K562 (cell line): ENCODE measurements around the gene PPIL4. TPM values are rescaled to one million over a fixed set of nuclear protein-coding genes. Genes with fewer than 3 reads are reported as not detected.

ENCODE experiments used
- ATAC-seq: fragments of 200-7000 bp; cut with Tn5 transposase; 3 replicates; pipeline ENCODE4 v1.9.1; 2020; ENCODE audit warnings: moderate library complexity
- BruUV-seq: library from RNA; stranded (reverse); fragments of 400-500 nt; replicated peaks from 2 replicates; lab custom pipeline; 2021; lab: Mats Ljungman, UMichigan
- CTCF ChIA-PET: fragments of 300-600 bp; formaldehyde crosslinking; extraction: SDS; loops from one replicate; lab custom pipeline; 2021; ENCODE audit warnings: low intra/inter-chr PET ratio; lab: Yijun Ruan, JAX
- POLR2A ChIA-PET: fragments of 300-600, 350-650 bp; sonication (Branson Sonifier 250); formaldehyde crosslinking; extraction: SDS; loops from one replicate; lab custom pipeline; 2021; ENCODE audit warnings: antibody characterized with exemption, inconsistent platforms; lab: Yijun Ruan, JAX
- DNase-seq, 4 experiments: peaks; one replicate each; pipeline versions ENCODE4 v3.0.0 to v3.0.0-alpha.2; 2011 to 2018; ENCODE audit warnings: low spot score in 3 of 4, mixed read lengths in 3 of 4; ENCODE audit errors: extremely low read depth in 1 of 4
- FAIRE-seq: peaks from 2 replicates; lab custom pipeline; 2011; peaks lifted over from hg19 to GRCh38; lab: Jason Lieb, UNC
- H2AFZ ChIP-seq: 2 replicates; pipeline ENCODE4 v1.6.0; 2011; ENCODE audit warnings: low read depth, low read length, control low read depth, inconsistent platforms
- H3K27ac ChIP-seq: fragments of 200-600 bp; 3 replicates; pipeline ENCODE4 v1.8.0; 2011; ENCODE audit warnings: low read depth, mild to moderate bottlenecking, control low read depth, inconsistent platforms, low read length, moderate library complexity, mixed read lengths; ENCODE audit errors: extremely low read depth
- H3K27me3 ChIP-seq, 2 experiments: fragments of 300-600 bp in 1 of 2; 2 replicates in 1 of 2; 3 replicates in 1 of 2; pipeline versions ENCODE4 v1.6.0 to v1.8.0; 2011; ENCODE audit warnings: inconsistent platforms in 2 of 2, low read length in 2 of 2, mild to moderate bottlenecking in 1 of 2, mixed read lengths in 1 of 2, moderate library complexity in 1 of 2; ENCODE audit not compliant: control insufficient read depth in 2 of 2, insufficient read depth in 2 of 2
- H3K36me3 ChIP-seq: fragments of 300-600 bp; 3 replicates; pipeline ENCODE4 v1.8.0; 2011; ENCODE audit warnings: mild to moderate bottlenecking, low read length, inconsistent platforms; ENCODE audit not compliant: control insufficient read depth, insufficient read depth
- H3K4me1 ChIP-seq, 2 experiments: fragments of 200-600 bp in 1 of 2; replicated peaks in 1 of 2; 2 replicates in 1 of 2; 3 replicates in 1 of 2; pipeline versions ENCODE4 v1.5.1 to v1.8.0; 2011; ENCODE audit warnings: inconsistent platforms in 2 of 2, low read length in 2 of 2, mild to moderate bottlenecking in 1 of 2, mixed read lengths in 1 of 2, moderate library complexity in 1 of 2; ENCODE audit not compliant: control insufficient read depth in 2 of 2, insufficient read depth in 2 of 2
- H3K4me2 ChIP-seq: 2 replicates; pipeline ENCODE4 v1.6.1; 2011; ENCODE audit warnings: low read length, control low read depth, inconsistent platforms, mixed read lengths; ENCODE audit not compliant: insufficient read depth
- H3K4me3 ChIP-seq: fragments of 200-600 bp; sonication (generic), shearing (Covaris generic); 2 replicates; pipeline ENCODE4 v1.5.1; 2016; ENCODE audit warnings: control low read depth, inconsistent platforms
- H3K79me2 ChIP-seq: fragments of 200-600 bp; 3 replicates; pipeline ENCODE4 v1.8.0; 2011; ENCODE audit warnings: low read length, inconsistent platforms; ENCODE audit not compliant: control insufficient read depth, insufficient read depth
- H3K9ac ChIP-seq, 2 experiments: 2 replicates each; pipeline versions ENCODE4 v1.6.0 to v1.6.1; 2011; ENCODE audit warnings: low read depth in 2 of 2, low read length in 2 of 2, control low read depth in 1 of 2, inconsistent platforms in 1 of 2, mild to moderate bottlenecking in 1 of 2, mixed read lengths in 1 of 2; ENCODE audit not compliant: insufficient read depth in 1 of 2
- H3K9me1 ChIP-seq: one replicate; pipeline ENCODE4 v1.6.0; 2011; ENCODE audit warnings: inconsistent platforms, mild to moderate bottlenecking, low read length, moderate library complexity; ENCODE audit not compliant: control insufficient read depth, insufficient read depth
- H3K9me3 ChIP-seq: replicated peaks from 2 replicates; pipeline ENCODE4 v1.5.1; 2011; ENCODE audit warnings: low read depth, low read length, inconsistent platforms; ENCODE audit not compliant: control insufficient read depth, insufficient read depth
- H4K20me1 ChIP-seq: replicated peaks from 2 replicates; pipeline ENCODE4 v1.6.1; 2011; ENCODE audit warnings: low read length, inconsistent platforms, mixed read lengths; ENCODE audit not compliant: control insufficient read depth, insufficient read depth
- ARHGAP35 ChIP-seq: fragments of 450-650 bp; IDR thresholded peaks from 2 replicates; pipeline ENCODE4 v1.6.1; 2018; ENCODE audit not compliant: partially characterized antibody
- ARID2 ChIP-seq: fragments of 450-650 bp; IDR thresholded peaks from 2 replicates; pipeline ENCODE4 v1.6.1; 2017; ENCODE audit warnings: antibody characterized with exemption, mild to moderate bottlenecking
- CCNT2 ChIP-seq: IDR thresholded peaks from 2 replicates; pipeline ENCODE4 v1.6.1; 2011; ENCODE audit warnings: borderline replicate concordance, low read depth, mild to moderate bottlenecking, moderate library complexity, mixed read lengths, low read length; ENCODE audit not compliant: insufficient read length; ENCODE audit errors: extremely low read depth
- EWSR1 ChIP-seq: fragments of 450-650 bp; IDR thresholded peaks from 2 replicates; pipeline ENCODE4 v1.6.1; 2018; ENCODE audit warnings: borderline replicate concordance, mild to moderate bottlenecking, low read depth, moderate library complexity; ENCODE audit not compliant: partially characterized antibody
- GATA2 ChIP-seq: sonication (generic); formaldehyde crosslinking; IDR thresholded peaks from 2 replicates; pipeline ENCODE4 v1.4.0; 2020; ENCODE audit warnings: mild to moderate bottlenecking, missing genetic modification reagents
- NCOA6 ChIP-seq: fragments of 450-650 bp; IDR thresholded peaks from 2 replicates; pipeline ENCODE4 v1.6.1; 2017; ENCODE audit warnings: mild to moderate bottlenecking
- SIN3A ChIP-seq, 2 experiments: fragments of 150-350 bp in 1 of 2; IDR thresholded peaks; 2 replicates each; pipeline ENCODE4 v1.6.1; 2011 to 2016; ENCODE audit warnings: borderline replicate concordance in 2 of 2, low read depth in 2 of 2, low read length in 2 of 2, mild to moderate bottlenecking in 2 of 2, moderate library complexity in 2 of 2; ENCODE audit not compliant: control insufficient read depth in 1 of 2
- SIN3B ChIP-seq: fragments of 450-650 bp; IDR thresholded peaks from 2 replicates; pipeline ENCODE4 v1.6.1; 2017; ENCODE audit warnings: low read depth, mild to moderate bottlenecking, moderate library complexity
- SMARCA4 ChIP-seq: fragments of 450-650 bp; IDR thresholded peaks from 2 replicates; pipeline ENCODE4 v1.6.1; 2016
- TEAD4 ChIP-seq, 2 experiments: sonication (generic) in 1 of 2; formaldehyde crosslinking in 1 of 2; IDR thresholded peaks; 2 replicates each; pipeline versions ENCODE4 v1.6.1 to v1.8.0; 2012 to 2022; ENCODE audit warnings: borderline replicate concordance in 1 of 2, inconsistent platforms in 1 of 2, low read length in 1 of 2, mild to moderate bottlenecking in 1 of 2, missing genetic modification reagents in 1 of 2
- TOE1 ChIP-seq, 2 experiments: fragments of 450-650 bp in 1 of 2; sonication (generic) in 1 of 2; formaldehyde crosslinking in 1 of 2; IDR thresholded peaks; 2 replicates each; pipeline versions ENCODE4 v1.7.1 to v1.8.0; 2016 to 2022; ENCODE audit warnings: borderline replicate concordance in 2 of 2, mild to moderate bottlenecking in 2 of 2, antibody characterized with exemption in 1 of 2, inconsistent platforms in 1 of 2, low read depth in 1 of 2, missing genetic modification reagents in 1 of 2, moderate library complexity in 1 of 2
- ZNF764 ChIP-seq: fragments of 250-450 bp; sonication (Bioruptor Pico); IDR thresholded peaks from 2 replicates; pipeline ENCODE4 v1.4.0; 2020; ENCODE audit warnings: low read depth, mild to moderate bottlenecking, moderate library complexity
- WGBS: fragments of 100-300 bp; shearing (Covaris generic); methylation state at CpG from one replicate; pipeline ENCODE4 v1.1.6; 2016; ENCODE audit warnings: low coverage, mixed read lengths; ENCODE audit not compliant: insufficient coverage; ENCODE audit errors: missing lambda C conversion rate; 5-methylcytosine and 5-hydroxymethylcytosine counted together
- in situ Hi-C: fragments of 300-500 bp; cut with MboI; formaldehyde crosslinking; loops from 4 replicates; pipeline ENCODE4 v1.15.0; 2018; ENCODE audit warnings: inconsistent platforms, mixed read lengths
- intact Hi-C: fragments of 100-400 bp; cut with micrococcal nuclease; formaldehyde crosslinking; loops from 2 replicates; pipeline ENCODE4 v1.14.2; 2022
- polyA plus RNA-seq, 8 experiments: library from polyadenylated mRNA; depleted of rRNA in 4 of 8; stranded (reverse) in 5 of 8; unstranded in 3 of 8; fragments of >200 nt; fragmentation: Nextera tagmentation in 2 of 8; fragmentation: Illumina TruSeq in 1 of 8; extraction: Ambion mirVana in 2 of 8; extraction: Trizol in 1 of 8; gene quantifications; 2 replicates each; pipeline versions ENCODE4 v1.2.1 to v1.2.3, GENCODE V29; 2011 to 2014; ENCODE audit warnings: inconsistent platforms in 1 of 8, missing spikeins in 1 of 8
- total RNA-seq, 7 experiments: library from RNA; depleted of rRNA in 6 of 7; stranded (reverse); fragments of >200 nt in 6 of 7; fragmentation: Illumina TruSeq in 2 of 7; extraction: Trizol in 2 of 7; gene quantifications; 2 replicates each; pipeline versions ENCODE4 v1.2.1 to v1.2.3, GENCODE V29; 2011 to 2021; ENCODE audit warnings: low replicate concordance in 1 of 7
- TF ChIP-seq, protein P1 (sequence below): fragments of 250-450 bp; sonication (Bioruptor Pico); IDR thresholded peaks from 2 replicates; pipeline ENCODE4 v1.4.0; 2020; ENCODE audit warnings: borderline replicate concordance
- TF ChIP-seq, protein P2 (sequence below): sonication (generic); formaldehyde crosslinking; IDR thresholded peaks from 2 replicates; pipeline ENCODE4 v1.4.0; 2020; ENCODE audit warnings: mild to moderate bottlenecking, missing genetic modification reagents
- TF ChIP-seq, protein P3 (sequence below): sonication (generic); formaldehyde crosslinking; IDR thresholded peaks from 2 replicates; pipeline ENCODE4 v1.8.1; 2023; ENCODE audit warnings: mild to moderate bottlenecking, missing genetic modification reagents

PPIL4 gene
- total and polyA plus RNA-seq, 9 of the 15 experiments (the other 6 are each of a cell fraction or from before 2014, with no cell fraction given): 14.5 to 55.2 (median 45.9) TPM

DNA sequence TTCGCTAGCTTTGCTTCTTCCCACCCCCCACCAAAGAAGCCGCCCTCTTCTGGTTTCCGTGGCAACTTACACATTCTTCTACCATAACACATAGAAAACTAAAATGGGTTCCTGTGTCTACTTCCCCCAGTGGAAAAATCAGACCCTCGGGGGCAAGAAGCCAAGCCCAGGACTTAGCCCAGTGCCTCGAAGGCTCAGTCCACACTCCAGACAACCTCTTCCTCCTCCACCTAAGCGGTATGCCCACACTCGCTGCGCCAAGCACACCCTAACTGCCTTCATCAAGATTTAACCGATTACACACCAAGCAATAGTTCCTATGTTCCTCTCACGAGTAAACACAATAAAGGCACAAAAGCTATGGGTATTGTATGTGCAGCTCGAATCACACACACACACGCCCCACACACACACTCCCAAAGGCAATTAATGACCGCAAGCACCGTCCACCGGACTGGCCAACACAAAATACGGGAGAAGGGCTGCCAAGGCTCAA is 537 bp downstream of the PPIL4 start:
- Histone ChIP-seq H3K4me3 (peak overlapping the region; percentile 97), H4K20me1 (peaks cover 13% of the 10 kb centered on the region), H3K27ac (peak overlapping the region; percentile 94), H3K4me1 (peaks cover 13 to 14% of the 10 kb centered on the region in 2 experiments; a peak in 4 of 5 replicates), H3K27me3 (no peaks in the 10 kb centered on the region), H3K9me3 (no peaks in the 10 kb centered on the region; the same call in 1 of the 2 replicates), H3K79me2 (peaks cover 51% of the 10 kb centered on the region), H3K36me3 (peaks cover 17% of the 10 kb centered on the region; the same call in 2 of the 3 replicates), H3K9ac (peak overlapping the region; percentile 96 to 98), H3K4me2 (peak overlapping the region; percentile 100), H3K9me1 (no peaks in the 10 kb centered on the region), H2AFZ (peak overlapping the region; percentile 95)
- peak; percentile 29 for FAIRE-seq
- BruUV-seq: TSS peak; percentile 60
- peak; percentile 78 for ATAC-seq
- WGBS: under 1% methylated on average over 16 of the region's 16 CpGs
- intact Hi-C loops (loop anchor here (2.0 to 5.0 kb wide), 2 partner anchors 103 to 172 kb away; partner anchors contain the start of genes KATNA1 and LATS1), in situ Hi-C loops (no loop called here)
- CTCF ChIA-PET: interaction anchor here (0.6 kb wide), 1 partner anchor 97 kb away, joined by 3 read pairs; no protein-coding TSS in a partner anchor
- DNase-seq: peak; percentile 50 to 79 (median 54)
- POLR2A ChIA-PET: interaction anchor here (0.5 to 4.4 kb wide), 19 partner anchors 7 to 320 kb away, joined by 3 to 34 read pairs (median 3); partner anchors contain the start of genes GINM1 and LATS1
- TF ChIP-seq, protein P1, sequence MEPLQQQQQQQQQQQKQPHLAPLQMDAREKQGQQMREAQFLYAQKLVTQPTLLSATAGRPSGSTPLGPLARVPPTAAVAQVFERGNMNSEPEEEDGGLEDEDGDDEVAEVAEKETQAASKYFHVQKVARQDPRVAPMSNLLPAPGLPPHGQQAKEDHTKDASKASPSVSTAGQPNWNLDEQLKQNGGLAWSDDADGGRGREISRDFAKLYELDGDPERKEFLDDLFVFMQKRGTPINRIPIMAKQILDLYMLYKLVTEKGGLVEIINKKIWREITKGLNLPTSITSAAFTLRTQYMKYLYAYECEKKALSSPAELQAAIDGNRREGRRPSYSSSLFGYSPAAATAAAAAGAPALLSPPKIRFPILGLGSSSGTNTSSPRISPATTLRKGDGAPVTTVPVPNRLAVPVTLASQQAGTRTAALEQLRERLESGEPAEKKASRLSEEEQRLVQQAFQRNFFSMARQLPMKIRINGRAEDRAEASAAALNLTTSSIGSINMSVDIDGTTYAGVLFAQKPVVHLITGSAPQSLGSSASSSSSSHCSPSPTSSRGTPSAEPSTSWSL: 0 out of 2 replicates have a peak, but pooled peaks have one; percentile 48
- no peak for TF ChIP-seq NCOA6
- TF ChIP-seq ARID2: 0 out of 2 replicates have a peak, but pooled peaks have one; percentile 14
- 0 out of 4 replicates have a peak, but pooled peaks of 1 of the 2 experiments have one; percentile 26 for TF ChIP-seq SIN3A (IDR thresholded peaks at IDR 0.05; ENCODE audit: borderline replicate concordance in 2 of 2, control insufficient read depth in 1 of 2, low read depth in 2 of 2, low read length in 2 of 2)
- TF ChIP-seq GATA2: peak; percentile 48
- TF ChIP-seq, protein P2, sequence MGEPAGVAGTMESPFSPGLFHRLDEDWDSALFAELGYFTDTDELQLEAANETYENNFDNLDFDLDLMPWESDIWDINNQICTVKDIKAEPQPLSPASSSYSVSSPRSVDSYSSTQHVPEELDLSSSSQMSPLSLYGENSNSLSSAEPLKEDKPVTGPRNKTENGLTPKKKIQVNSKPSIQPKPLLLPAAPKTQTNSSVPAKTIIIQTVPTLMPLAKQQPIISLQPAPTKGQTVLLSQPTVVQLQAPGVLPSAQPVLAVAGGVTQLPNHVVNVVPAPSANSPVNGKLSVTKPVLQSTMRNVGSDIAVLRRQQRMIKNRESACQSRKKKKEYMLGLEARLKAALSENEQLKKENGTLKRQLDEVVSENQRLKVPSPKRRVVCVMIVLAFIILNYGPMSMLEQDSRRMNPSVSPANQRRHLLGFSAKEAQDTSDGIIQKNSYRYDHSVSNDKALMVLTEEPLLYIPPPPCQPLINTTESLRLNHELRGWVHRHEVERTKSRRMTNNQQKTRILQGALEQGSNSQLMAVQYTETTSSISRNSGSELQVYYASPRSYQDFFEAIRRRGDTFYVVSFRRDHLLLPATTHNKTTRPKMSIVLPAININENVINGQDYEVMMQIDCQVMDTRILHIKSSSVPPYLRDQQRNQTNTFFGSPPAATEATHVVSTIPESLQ (CRISPR knock-in tag): peak; percentile 23; the same call in 1 of the 2 replicates
- TF ChIP-seq, protein P3, sequence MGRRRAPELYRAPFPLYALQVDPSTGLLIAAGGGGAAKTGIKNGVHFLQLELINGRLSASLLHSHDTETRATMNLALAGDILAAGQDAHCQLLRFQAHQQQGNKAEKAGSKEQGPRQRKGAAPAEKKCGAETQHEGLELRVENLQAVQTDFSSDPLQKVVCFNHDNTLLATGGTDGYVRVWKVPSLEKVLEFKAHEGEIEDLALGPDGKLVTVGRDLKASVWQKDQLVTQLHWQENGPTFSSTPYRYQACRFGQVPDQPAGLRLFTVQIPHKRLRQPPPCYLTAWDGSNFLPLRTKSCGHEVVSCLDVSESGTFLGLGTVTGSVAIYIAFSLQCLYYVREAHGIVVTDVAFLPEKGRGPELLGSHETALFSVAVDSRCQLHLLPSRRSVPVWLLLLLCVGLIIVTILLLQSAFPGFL: no peak
- 0 out of 2 replicates have a peak, but pooled peaks have one; percentile 8 for TF ChIP-seq ZNF764 (CRISPR knock-in tag)
- no peak for TF ChIP-seq CCNT2
- TF ChIP-seq SMARCA4: peak; percentile 49; the same call in 1 of the 2 replicates
- TF ChIP-seq EWSR1: no peak
- TF ChIP-seq TEAD4 (IDR thresholded peaks at IDR 0.05; ENCODE audit: low read length): peak; percentile 58
- no peak for TF ChIP-seq TEAD4 (CRISPR knock-in tag; IDR thresholded peaks at IDR 0.05; ENCODE audit: borderline replicate concordance)
- TF ChIP-seq ARHGAP35: peak; percentile 59
- no peak for TF ChIP-seq TOE1 (IDR thresholded peaks at IDR 0.05; ENCODE audit: borderline replicate concordance)
- TF ChIP-seq TOE1 (CRISPR knock-in tag; IDR thresholded peaks at IDR 0.05; ENCODE audit: borderline replicate concordance, low read depth): no peak
- TF ChIP-seq SIN3B: 0 out of 2 replicates have a peak, but pooled peaks have one; percentile 54
